ENCODE data around the gene GALNT6.

DNA sequence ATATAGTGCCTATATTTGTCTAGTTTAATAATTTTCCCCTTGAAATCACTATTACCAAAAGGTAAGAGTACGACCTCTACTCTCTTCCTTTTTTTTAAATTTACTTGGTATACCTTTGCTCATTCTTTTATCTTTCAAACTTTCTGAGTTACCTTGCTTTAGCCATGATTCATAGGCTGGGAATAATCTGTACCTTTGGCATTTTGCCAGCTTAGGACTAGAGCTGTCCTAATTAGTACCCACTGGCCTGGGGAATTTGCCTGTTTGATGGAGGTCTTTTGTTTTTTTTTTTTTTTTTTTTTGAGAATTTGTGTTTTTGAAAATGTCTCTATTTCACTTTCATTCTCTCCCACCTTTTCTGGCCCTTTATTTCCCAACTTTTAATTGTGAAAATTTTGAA lies 24.7 kb upstream of the GALNT6 start:
- TF ChIP-seq, protein P1, sequence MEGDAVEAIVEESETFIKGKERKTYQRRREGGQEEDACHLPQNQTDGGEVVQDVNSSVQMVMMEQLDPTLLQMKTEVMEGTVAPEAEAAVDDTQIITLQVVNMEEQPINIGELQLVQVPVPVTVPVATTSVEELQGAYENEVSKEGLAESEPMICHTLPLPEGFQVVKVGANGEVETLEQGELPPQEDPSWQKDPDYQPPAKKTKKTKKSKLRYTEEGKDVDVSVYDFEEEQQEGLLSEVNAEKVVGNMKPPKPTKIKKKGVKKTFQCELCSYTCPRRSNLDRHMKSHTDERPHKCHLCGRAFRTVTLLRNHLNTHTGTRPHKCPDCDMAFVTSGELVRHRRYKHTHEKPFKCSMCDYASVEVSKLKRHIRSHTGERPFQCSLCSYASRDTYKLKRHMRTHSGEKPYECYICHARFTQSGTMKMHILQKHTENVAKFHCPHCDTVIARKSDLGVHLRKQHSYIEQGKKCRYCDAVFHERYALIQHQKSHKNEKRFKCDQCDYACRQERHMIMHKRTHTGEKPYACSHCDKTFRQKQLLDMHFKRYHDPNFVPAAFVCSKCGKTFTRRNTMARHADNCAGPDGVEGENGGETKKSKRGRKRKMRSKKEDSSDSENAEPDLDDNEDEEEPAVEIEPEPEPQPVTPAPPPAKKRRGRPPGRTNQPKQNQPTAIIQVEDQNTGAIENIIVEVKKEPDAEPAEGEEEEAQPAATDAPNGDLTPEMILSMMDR (IDR thresholded peaks at IDR 0.05; ENCODE audit: poor library complexity, severe bottlenecking), result no peak
- TF ChIP-seq SMC3 (conservative IDR thresholded peaks at IDR 0.05; ENCODE audit: poor library complexity) (no peak), EZH2 (IDR thresholded peaks at IDR 0.05; ENCODE audit: borderline replicate concordance, insufficient read depth, low read length, poor library complexity, severe bottlenecking) (no peak), EP300 (conservative IDR thresholded peaks at IDR 0.05; ENCODE audit: poor library complexity, severe bottlenecking) (no peak), TAF1 (IDR thresholded peaks at IDR 0.05; ENCODE audit: low read depth) (no peak)
